B cell (primary cell): ENCODE measurements around the gene TBC1D3B. TPM values are rescaled to one million over a fixed set of nuclear protein-coding genes. Genes with fewer than 3 reads are reported as not detected.

ENCODE experiments used
- ATAC-seq: fragments of 200-7000 bp; cut with Tn5 transposase; one replicate; pipeline ENCODE4 v1.10.0; 2021; ENCODE audit warnings: low read depth, mild to moderate bottlenecking, moderate number of reproducible peaks, moderate library complexity
- CTCF ChIA-PET: fragments of 350-600 bp; sonication (Branson Sonifier 250); formaldehyde crosslinking; loops from one replicate; lab custom pipeline; 2021; ENCODE audit warnings: antibody characterized with exemption, inconsistent platforms; lab: Charles Lee
- POLR2A ChIA-PET: fragments of 350-600 bp; sonication (Branson Sonifier 250); formaldehyde crosslinking; loops from one replicate; lab custom pipeline; 2021; ENCODE audit warnings: antibody characterized with exemption; lab: Charles Lee
- DNase-seq: peaks from one replicate; pipeline ENCODE4 v3.0.0; 2013
- H2AFZ ChIP-seq: 2 replicates; pipeline ENCODE4 v1.6.1; 2012; ENCODE audit warnings: mild to moderate bottlenecking, low read depth, low read length; ENCODE audit not compliant: insufficient read depth, poor library complexity, severe bottlenecking
- H3K27ac ChIP-seq, 2 donors: 1 replicate in 1 of 2; 2 replicates in 1 of 2; pipeline ENCODE4 v1.5.1; 2012 to 2013; ENCODE audit warnings: low read length in 2 of 2, mild to moderate bottlenecking in 2 of 2, moderate library complexity in 1 of 2
- H3K27me3 ChIP-seq, 4 experiments: fragments of 200-600 bp in 1 of 4; sonication (generic) in 1 of 4; replicated peaks in 1 of 4; 1 replicate in 2 of 4; 2 replicates in 2 of 4; pipeline versions ENCODE4 v1.6.1 to v1.7.0; 2013 to 2016; ENCODE audit warnings: low read length in 3 of 4, mild to moderate bottlenecking in 2 of 4, mixed read lengths in 1 of 4, moderate library complexity in 1 of 4; ENCODE audit not compliant: insufficient read depth in 4 of 4, control insufficient read depth in 3 of 4; ENCODE audit errors: control extremely low read depth in 1 of 4
- H3K36me3 ChIP-seq, 2 experiments: replicated peaks in 1 of 2; 1 replicate in 1 of 2; 2 replicates in 1 of 2; pipeline versions ENCODE4 v1.6.1 to v1.7.1; 2013; ENCODE audit warnings: low read length in 1 of 2; ENCODE audit not compliant: insufficient read depth in 2 of 2, control insufficient read depth in 1 of 2; ENCODE audit errors: control extremely low read depth in 1 of 2, extremely low read depth in 1 of 2
- H3K4me1 ChIP-seq, 2 donors: fragments of 200-600 bp in 1 of 2; sonication (generic) in 1 of 2; 1 replicate in 1 of 2; 2 replicates in 1 of 2; pipeline versions ENCODE4 v1.5.1 to v1.6.1; 2013 to 2017; ENCODE audit warnings: low read length in 2 of 2; ENCODE audit not compliant: control insufficient read depth in 2 of 2, insufficient read depth in 2 of 2
- H3K4me2 ChIP-seq: replicated peaks from 2 replicates; pipeline ENCODE3; 2012; ENCODE audit warnings: mild to moderate bottlenecking, low read depth, low read length; ENCODE audit not compliant: poor library complexity, severe bottlenecking
- H3K4me3 ChIP-seq, 5 experiments: fragments of 200-600 bp in 1 of 5; sonication (generic) in 1 of 5; 1 replicate in 3 of 5; 2 replicates in 2 of 5; pipeline versions ENCODE4 v1.5.1 to v1.7.0; 2011 to 2016; ENCODE audit warnings: low read length in 4 of 5, mild to moderate bottlenecking in 4 of 5, low read depth in 2 of 5, control low read depth in 1 of 5, moderate library complexity in 1 of 5; ENCODE audit not compliant: insufficient read depth in 1 of 5; ENCODE audit errors: control extremely low read depth in 1 of 5, extremely low read depth in 1 of 5
- H3K79me2 ChIP-seq: fragments of 200-600 bp; sonication (generic); one replicate; pipeline ENCODE4 v1.6.0; 2016; ENCODE audit warnings: low read length; ENCODE audit not compliant: control insufficient read depth, insufficient read depth
- H3K9ac ChIP-seq: fragments of 200-600 bp; sonication (generic); 2 replicates; pipeline ENCODE4 v1.6.1; 2017; ENCODE audit warnings: mild to moderate bottlenecking, low read length, moderate library complexity
- H3K9me3 ChIP-seq, 3 donors: one replicate each; pipeline versions ENCODE4 v1.6.1 to v1.7.1; 2013; ENCODE audit warnings: low read length in 2 of 3; ENCODE audit not compliant: control insufficient read depth in 2 of 3, insufficient read depth in 1 of 3; ENCODE audit errors: control extremely low read depth in 1 of 3
- H4K20me1 ChIP-seq: 2 replicates; pipeline ENCODE4 v1.6.0; 2012; ENCODE audit warnings: mild to moderate bottlenecking, low read length; ENCODE audit not compliant: insufficient read depth, control insufficient read depth, poor library complexity, severe bottlenecking
- H3K27ac Mint-ChIP-seq: one replicate; pipeline ENCODE4 v1.8.0; 2021; ENCODE audit warnings: mixed read lengths
- H3K27me3 Mint-ChIP-seq: one replicate; pipeline ENCODE4 v1.8.0; 2021; ENCODE audit warnings: mixed read lengths
- H3K4me1 Mint-ChIP-seq: one replicate; pipeline ENCODE4 v1.8.0; 2021; ENCODE audit warnings: mixed read lengths
- H3K4me3 Mint-ChIP-seq: one replicate; pipeline ENCODE4 v1.8.0; 2021; ENCODE audit warnings: mixed read lengths
- H3K9me3 Mint-ChIP-seq: one replicate; pipeline ENCODE4 v1.8.0; 2022; ENCODE audit warnings: mixed read lengths; ENCODE audit not compliant: insufficient read depth
- EZH2 ChIP-seq: IDR thresholded peaks from 2 replicates; pipeline ENCODE4 v1.6.1; 2012; ENCODE audit warnings: borderline replicate concordance, low read depth, mild to moderate bottlenecking, moderate library complexity, low read length; ENCODE audit not compliant: insufficient read depth, poor library complexity, severe bottlenecking
- WGBS: methylation state at CpG from one replicate; pipeline ENCODE4 v1.1.5; 2013; ENCODE audit warnings: missing lambda C conversion rate; ENCODE audit not compliant: insufficient coverage; 5-methylcytosine and 5-hydroxymethylcytosine counted together
- intact Hi-C: fragments of 100-400 bp; cut with micrococcal nuclease; formaldehyde crosslinking; loops from one replicate; pipeline ENCODE4 v1.10.0; 2022
- polyA plus RNA-seq: library from polyadenylated mRNA; depleted of rRNA; stranded (reverse); fragments of >200 nt; gene quantifications from 2 replicates; pipeline ENCODE4 v1.2.3, GENCODE V29; 2012
- total RNA-seq, 2 donors: library from RNA; stranded (reverse); fragments of 120-200 nt in 1 of 2; gene quantifications; 1 replicate in 1 of 2; 2 replicates in 1 of 2; pipeline versions ENCODE4 v1.2.3 to v1.2.4, GENCODE V29; 2013 to 2022

Gene TBC1D3B
- total and polyA plus RNA-seq, 2 donors (not counting 1 experiment from before 2014, with no cell fraction given) = 3.2 to 17.3 TPM

GRCh38 chr17:36117505-36118382, 58.7 kb downstream of the TBC1D3B start:
- H3K9ac ChIP-seq = no peak overlapping the region
- H3K27ac Mint-ChIP-seq = no peak overlapping the region
- H3K36me3 ChIP-seq = no peaks in the 10 kb centered on the region
- no peaks in the 10 kb centered on the region for H3K27me3 ChIP-seq
- CTCF ChIA-PET = interaction anchor here (1.1 to 2.5 kb wide), 5 partner anchors 9 to 142 kb away, joined by 3 to 9 read pairs (median 4); no protein-coding TSS in a partner anchor
- H3K4me2 ChIP-seq = no peak overlapping the region
- 100% methylated on average over 1 of the region's 5 CpGs for WGBS
- no peak overlapping the region for H3K4me3 ChIP-seq
- H3K27ac ChIP-seq = no peak overlapping the region
- ATAC-seq = no peak
- H4K20me1 ChIP-seq = no peaks in the 10 kb centered on the region
- H3K4me3 Mint-ChIP-seq = no peak overlapping the region
- peaks cover 11 to 15% of the 10 kb centered on the region in 2 donors for H3K4me1 ChIP-seq
- H3K4me1 Mint-ChIP-seq = peaks cover 26% of the 10 kb centered on the region
- H3K9me3 Mint-ChIP-seq = peaks cover 10% of the 10 kb centered on the region
- TF ChIP-seq EZH2 = no peak
- no peak for DNase-seq
- H2AFZ ChIP-seq = no peak overlapping the region
- intact Hi-C loops = loop anchor here (2.0 kb wide), 1 partner anchor 15 kb away; the partner anchor contains the start of gene CCL4
- POLR2A ChIA-PET = no interaction called here
- H3K79me2 ChIP-seq = no peaks in the 10 kb centered on the region
- peaks cover 0 to 9% (median 4%) of the 10 kb centered on the region in 3 donors for H3K9me3 ChIP-seq
- peaks cover 3% of the 10 kb centered on the region for H3K27me3 Mint-ChIP-seq

Other genes starting within 250 kb of the TBC1D3B start
- gene RDM1, start 245.9 kb downstream of the TBC1D3B start, total RNA-seq = not detected in 2 replicates
- gene RDM1, start 245.9 kb downstream of the TBC1D3B start, polyA plus RNA-seq = not detected in 2 replicates
- gene LYZL6, start 232.9 kb downstream of the TBC1D3B start, total RNA-seq = not detected in 2 replicates
- gene LYZL6, start 232.9 kb downstream of the TBC1D3B start, polyA plus RNA-seq = not detected in 2 replicates
- not detected in 2 replicates for gene CCL16, start 195.1 kb downstream of the TBC1D3B start, total RNA-seq
- not detected in 2 replicates for gene CCL16, start 195.1 kb downstream of the TBC1D3B start, polyA plus RNA-seq
- not detected in 2 replicates for gene CCL14, start 189.9 kb downstream of the TBC1D3B start, total RNA-seq
- gene CCL14, start 189.9 kb downstream of the TBC1D3B start, polyA plus RNA-seq = not detected in 2 replicates
- not detected in 2 replicates for gene CCL15, start 175.1 kb downstream of the TBC1D3B start, total RNA-seq
- not detected in 2 replicates for gene CCL15, start 175.1 kb downstream of the TBC1D3B start, polyA plus RNA-seq
- not detected in 2 replicates for gene CCL23, start 158.7 kb downstream of the TBC1D3B start, total RNA-seq
- 0.61 TPM in 1 of 2 replicates, not detected in the other for gene CCL23, start 158.7 kb downstream of the TBC1D3B start, polyA plus RNA-seq
- gene CCL18, start 112.4 kb downstream of the TBC1D3B start, total RNA-seq = not detected in 2 replicates
- not detected in 2 replicates for gene CCL18, start 112.4 kb downstream of the TBC1D3B start, polyA plus RNA-seq
- gene CCL3, start 86.5 kb downstream of the TBC1D3B start, total RNA-seq = 4.5 and 5.7 TPM in 2 replicates
- gene CCL3, start 86.5 kb downstream of the TBC1D3B start, polyA plus RNA-seq = 31.3 and 54.5 TPM in 2 replicates
- 7.6 and 8.8 TPM in 2 replicates for gene CCL4, start 72.8 kb downstream of the TBC1D3B start, total RNA-seq
- gene CCL4, start 72.8 kb downstream of the TBC1D3B start, polyA plus RNA-seq = 3.5 and 7.5 TPM in 2 replicates
- 0.54 and 0.83 TPM in 2 replicates for gene CCL3L1, start 20.1 kb upstream of the TBC1D3B start, total RNA-seq
- 2.4 and 4.4 TPM in 2 replicates for gene CCL3L1, start 20.1 kb upstream of the TBC1D3B start, polyA plus RNA-seq
- 0.53 and 1.2 TPM in 2 replicates for gene CCL4L2, start 34.4 kb upstream of the TBC1D3B start, total RNA-seq
- gene CCL4L2, start 34.4 kb upstream of the TBC1D3B start, polyA plus RNA-seq = 0.42 and 3.1 TPM in 2 replicates
- gene TBC1D3I, start 87.9 kb upstream of the TBC1D3B start, total RNA-seq = 1.9 and 4.4 TPM in 2 replicates
- gene TBC1D3I, start 87.9 kb upstream of the TBC1D3B start, polyA plus RNA-seq = 0.19 and 0.46 TPM in 2 replicates
- not detected in 2 replicates for gene TBC1D3G, start 147.2 kb upstream of the TBC1D3B start, total RNA-seq
- gene TBC1D3G, start 147.2 kb upstream of the TBC1D3B start, polyA plus RNA-seq = not detected in 2 replicates
- not detected in 2 replicates for gene TBC1D3H, start 211.8 kb upstream of the TBC1D3B start, total RNA-seq
- not detected in 2 replicates for gene TBC1D3H, start 211.8 kb upstream of the TBC1D3B start, polyA plus RNA-seq